ENCODE measurements around the gene LDB1.

LDB1 gene

GRCh38 chr10:102157224-102157623 is 37.1 kb upstream of the LDB1 start:
- Histone ChIP-seq H3K27ac (no peak overlapping the region), H3K4me1 (ENCODE audit: control insufficient read depth in 1 of 2, insufficient read depth in 1 of 2, low read depth in 1 of 2, low read length in 1 of 2) (peaks cover 11 to 12% of the 10 kb centered on the region in 2 experiments), H3K4me3 (ENCODE audit: low read depth in 1 of 2, low read length in 1 of 2) (no peak overlapping the region), H3K9me3 (no peaks in the 10 kb centered on the region), H3K36me3 (peaks cover 44% of the 10 kb centered on the region), H3K27me3 (no peaks in the 10 kb centered on the region)
- TF ChIP-seq CTCF (IDR thresholded peaks at IDR 0.05): no peak

- H3K4me3 ChIP-seq (ENCODE audit: low read depth in 1 of 2, low read length in 1 of 2): no peak overlapping the region
- peaks cover 11 to 18% of the 10 kb centered on the region in 2 experiments for H3K4me1 ChIP-seq (ENCODE audit: control insufficient read depth in 1 of 2, insufficient read depth in 1 of 2, low read depth in 1 of 2, low read length in 1 of 2)
- no peak overlapping the region for H3K27ac ChIP-seq
- H3K27me3 ChIP-seq: no peaks in the 10 kb centered on the region
- no peak for TF ChIP-seq CTCF (IDR thresholded peaks at IDR 0.05)
- H3K9me3 ChIP-seq: no peaks in the 10 kb centered on the region
- peaks cover 19% of the 10 kb centered on the region for H3K36me3 ChIP-seq
Observed at GRCh38 chr10:102154466-102155116, 34.4 kb upstream of the LDB1 start.

GRCh38 chr10:102153093-102153620 is 33.0 kb upstream of the LDB1 start:
- Histone ChIP-seq H3K27me3 (no peaks in the 10 kb centered on the region), H3K4me3 (ENCODE audit: low read depth in 1 of 2, low read length in 1 of 2) (peak overlapping the region; percentile 80 to 94), H3K27ac (peak overlapping the region; percentile 80), H3K36me3 (peaks cover 11% of the 10 kb centered on the region), H3K9me3 (no peaks in the 10 kb centered on the region), H3K4me1 (ENCODE audit: control insufficient read depth in 1 of 2, insufficient read depth in 1 of 2, low read depth in 1 of 2, low read length in 1 of 2) (peaks cover 11 to 18% of the 10 kb centered on the region in 2 experiments)
- no peak for TF ChIP-seq CTCF (IDR thresholded peaks at IDR 0.05)

GRCh38 chr10:102152545-102152890 is 32.4 kb upstream of the LDB1 start:
- Histone ChIP-seq H3K4me1 (ENCODE audit: control insufficient read depth in 1 of 2, insufficient read depth in 1 of 2, low read depth in 1 of 2, low read length in 1 of 2) (peaks cover 11 to 18% of the 10 kb centered on the region in 2 experiments), H3K4me3 (ENCODE audit: low read depth in 1 of 2, low read length in 1 of 2) (peak overlapping the region; percentile 80 to 94), H3K36me3 (peaks cover 10% of the 10 kb centered on the region), H3K9me3 (no peaks in the 10 kb centered on the region), H3K27ac (peak overlapping the region; percentile 80), H3K27me3 (no peaks in the 10 kb centered on the region)
- TF ChIP-seq CTCF (IDR thresholded peaks at IDR 0.05): no peak

GRCh38 chr10:102151774-102152544 is 31.8 kb upstream of the LDB1 start, which contains the start of gene NOLC1:
NOLC1 (plus strand) TSS chr10:102152389; CDS start chr10:102152411, 22 bp downstream.
- H3K4me3 ChIP-seq (ENCODE audit: low read depth in 1 of 2, low read length in 1 of 2): peak within 1 kb of the TSS; percentile 80 to 94
- peaks cover 11 to 18% of the 10 kb centered on the region in 2 experiments for H3K4me1 ChIP-seq (ENCODE audit: control insufficient read depth in 1 of 2, insufficient read depth in 1 of 2, low read depth in 1 of 2, low read length in 1 of 2)
- peaks cover 4% of the 10 kb centered on the region for H3K36me3 ChIP-seq
- H3K27me3 ChIP-seq: no peaks in the 10 kb centered on the region
- no peak for TF ChIP-seq CTCF (IDR thresholded peaks at IDR 0.05)
- peak within 1 kb of the TSS; percentile 80 for H3K27ac ChIP-seq
- no peaks in the 10 kb centered on the region for H3K9me3 ChIP-seq
